Osteoblast (primary cell): ENCODE data around the gene MAP2K5. TPM values are rescaled to one million over a fixed set of nuclear protein-coding genes. Genes with fewer than 3 reads are reported as not detected.
A peak's percentile ranks its signal among the peaks of the same experiment; 100 is the strongest.

Experiments used
- DNase-seq: peaks from one replicate; pipeline ENCODE4 v3.0.0; 2011; ENCODE audit warnings: low spot score, mixed read lengths; ENCODE audit not compliant: insufficient read length; ENCODE audit errors: missing footprints
- H2AFZ ChIP-seq: 2 replicates; pipeline ENCODE4 v1.6.0; 2011; ENCODE audit warnings: mild to moderate bottlenecking, low read length
- H3K27ac ChIP-seq: 2 replicates; pipeline ENCODE4 v1.5.1; 2011; ENCODE audit warnings: mild to moderate bottlenecking, low read depth, low read length, moderate library complexity
- H3K27me3 ChIP-seq: 2 replicates; pipeline ENCODE4 v1.6.0; 2012; ENCODE audit warnings: mild to moderate bottlenecking, control low read depth, inconsistent platforms, low read length, moderate library complexity; ENCODE audit not compliant: insufficient read depth
- H3K36me3 ChIP-seq: 2 replicates; pipeline ENCODE4 v1.5.1; 2011; ENCODE audit warnings: mild to moderate bottlenecking, low read length, control low read depth, moderate library complexity; ENCODE audit not compliant: insufficient read depth
- H3K4me1 ChIP-seq: 2 replicates; pipeline ENCODE4 v1.5.1; 2011; ENCODE audit warnings: mild to moderate bottlenecking, low read length, control low read depth, moderate library complexity; ENCODE audit not compliant: insufficient read depth
- H3K4me2 ChIP-seq: 2 replicates; pipeline ENCODE4 v1.6.0; 2011; ENCODE audit warnings: mild to moderate bottlenecking, low read length; ENCODE audit not compliant: insufficient read depth
- H3K4me3 ChIP-seq: fragments of 200-600 bp; sonication (generic); 3 replicates; pipeline ENCODE4 v1.5.1; 2012; ENCODE audit warnings: mild to moderate bottlenecking, low read length, inconsistent platforms; ENCODE audit not compliant: insufficient read depth
- H3K79me2 ChIP-seq: 2 replicates; pipeline ENCODE4 v1.6.0; 2012; ENCODE audit warnings: mild to moderate bottlenecking, low read length, control low read depth, inconsistent platforms; ENCODE audit not compliant: insufficient read depth
- H3K9me3 ChIP-seq: 2 replicates; pipeline ENCODE4 v1.5.1; 2011; ENCODE audit warnings: low read depth, low read length, control low read depth
- H4K20me1 ChIP-seq: 2 replicates; pipeline ENCODE4 v1.6.0; 2012; ENCODE audit warnings: mild to moderate bottlenecking, low read length, control low read depth; ENCODE audit not compliant: insufficient read depth
- total RNA-seq: library from RNA; depleted of rRNA; stranded (reverse); fragments of >200 nt; gene quantifications from 2 replicates; pipeline ENCODE4 v1.2.3, GENCODE V29; 2012
- TF ChIP-seq, protein P1 (sequence below): IDR thresholded peaks from 2 replicates; pipeline ENCODE4 v1.5.1; 2011; ENCODE audit warnings: mild to moderate bottlenecking, low read depth, low read length, moderate library complexity; ENCODE audit errors: extremely low read depth

Gene MAP2K5
- total RNA-seq, 1 donor = 10.1 TPM

DNA sequence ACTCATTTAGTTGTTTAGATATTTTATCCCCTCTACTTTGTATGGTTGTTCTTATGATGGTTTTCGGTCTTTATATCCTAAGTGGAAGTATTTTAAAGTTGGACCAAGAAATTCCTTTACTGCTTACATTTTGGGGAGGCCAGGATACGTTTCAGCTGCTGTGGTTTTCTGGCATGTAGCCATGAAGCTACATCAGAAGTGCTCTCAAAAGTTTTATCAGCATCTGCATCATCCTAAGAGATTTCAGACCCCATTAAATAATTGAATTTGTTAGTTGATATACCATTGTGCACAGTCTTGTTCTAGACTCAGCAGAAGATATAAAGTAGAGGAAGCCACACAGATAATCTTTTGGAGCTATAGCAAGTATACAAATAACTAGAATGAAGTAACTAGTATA is 232.7 kb downstream of the MAP2K5 start:
- Histone ChIP-seq H4K20me1 (no peaks in the 10 kb centered on the region), H3K4me2 (no peak overlapping the region), H3K4me1 (peaks cover 6% of the 10 kb centered on the region), H3K9me3 (no peaks in the 10 kb centered on the region), H3K27me3 (no peaks in the 10 kb centered on the region), H2AFZ (no peak overlapping the region), H3K4me3 (no peak overlapping the region), H3K36me3 (no peaks in the 10 kb centered on the region), H3K79me2 (no peaks in the 10 kb centered on the region), H3K27ac (no peak overlapping the region)
- DNase-seq = no peak
- TF ChIP-seq, protein P1, sequence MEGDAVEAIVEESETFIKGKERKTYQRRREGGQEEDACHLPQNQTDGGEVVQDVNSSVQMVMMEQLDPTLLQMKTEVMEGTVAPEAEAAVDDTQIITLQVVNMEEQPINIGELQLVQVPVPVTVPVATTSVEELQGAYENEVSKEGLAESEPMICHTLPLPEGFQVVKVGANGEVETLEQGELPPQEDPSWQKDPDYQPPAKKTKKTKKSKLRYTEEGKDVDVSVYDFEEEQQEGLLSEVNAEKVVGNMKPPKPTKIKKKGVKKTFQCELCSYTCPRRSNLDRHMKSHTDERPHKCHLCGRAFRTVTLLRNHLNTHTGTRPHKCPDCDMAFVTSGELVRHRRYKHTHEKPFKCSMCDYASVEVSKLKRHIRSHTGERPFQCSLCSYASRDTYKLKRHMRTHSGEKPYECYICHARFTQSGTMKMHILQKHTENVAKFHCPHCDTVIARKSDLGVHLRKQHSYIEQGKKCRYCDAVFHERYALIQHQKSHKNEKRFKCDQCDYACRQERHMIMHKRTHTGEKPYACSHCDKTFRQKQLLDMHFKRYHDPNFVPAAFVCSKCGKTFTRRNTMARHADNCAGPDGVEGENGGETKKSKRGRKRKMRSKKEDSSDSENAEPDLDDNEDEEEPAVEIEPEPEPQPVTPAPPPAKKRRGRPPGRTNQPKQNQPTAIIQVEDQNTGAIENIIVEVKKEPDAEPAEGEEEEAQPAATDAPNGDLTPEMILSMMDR = no peak

DNA sequence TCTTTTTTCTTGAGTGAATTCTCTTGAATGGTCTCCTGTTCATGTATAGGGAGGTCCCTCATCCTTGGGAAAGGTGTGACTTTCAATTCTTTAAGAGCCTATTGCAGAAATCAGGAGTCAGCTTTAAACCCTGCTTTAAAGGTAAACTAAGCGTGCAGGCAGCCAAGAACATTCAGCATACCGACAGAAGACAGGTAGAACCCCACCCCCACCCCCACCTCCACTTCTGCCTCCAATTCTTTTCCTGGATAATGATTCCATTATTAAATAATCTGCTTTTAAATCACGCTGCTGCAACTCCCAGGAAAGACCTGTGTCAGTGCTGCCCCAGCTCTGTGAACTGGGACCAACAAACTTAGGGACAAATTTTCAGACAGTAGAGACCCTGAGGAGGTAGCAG is 233.5 kb downstream of the MAP2K5 start:
- H3K27me3 ChIP-seq = no peaks in the 10 kb centered on the region
- no peaks in the 10 kb centered on the region for H3K79me2 ChIP-seq
- no peaks in the 10 kb centered on the region for H3K9me3 ChIP-seq
- H3K4me1 ChIP-seq = peaks cover 6% of the 10 kb centered on the region
- H3K4me3 ChIP-seq = no peak overlapping the region
- no peak overlapping the region for H2AFZ ChIP-seq
- H3K36me3 ChIP-seq = no peaks in the 10 kb centered on the region
- H3K27ac ChIP-seq = no peak overlapping the region
- H4K20me1 ChIP-seq = no peaks in the 10 kb centered on the region
- no peak overlapping the region for H3K4me2 ChIP-seq
- no peak for DNase-seq
- TF ChIP-seq, protein P1 = no peak

DNA sequence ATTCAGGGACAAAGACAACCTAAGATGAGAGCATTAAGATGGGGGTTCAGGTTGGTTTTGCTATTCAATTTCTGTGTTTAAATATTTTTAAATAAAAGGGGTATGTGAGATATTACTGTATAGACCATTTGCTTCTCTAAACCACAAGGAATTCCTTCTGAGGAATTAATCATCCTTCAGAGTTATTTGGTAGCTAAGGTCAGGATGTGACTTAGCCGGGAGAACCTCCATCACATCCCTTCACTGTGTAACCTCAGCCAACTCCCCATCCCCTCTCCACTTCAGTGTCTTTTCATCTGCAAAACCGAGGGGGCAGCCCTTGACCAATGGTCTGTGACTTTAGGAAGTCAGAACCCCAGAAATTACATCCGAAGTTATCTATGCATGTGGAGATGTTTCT is 234.1 kb downstream of the MAP2K5 start:
- DNase-seq = peak; percentile 82
- TF ChIP-seq, protein P1 = no peak
- Histone ChIP-seq H4K20me1 (no peaks in the 10 kb centered on the region), H3K4me2 (no peak overlapping the region), H3K4me1 (peaks cover 6% of the 10 kb centered on the region), H3K27me3 (no peaks in the 10 kb centered on the region), H3K36me3 (no peaks in the 10 kb centered on the region), H3K9me3 (no peaks in the 10 kb centered on the region), H3K4me3 (no peak overlapping the region), H3K27ac (no peak overlapping the region), H3K79me2 (no peaks in the 10 kb centered on the region), H2AFZ (no peak overlapping the region)

DNA sequence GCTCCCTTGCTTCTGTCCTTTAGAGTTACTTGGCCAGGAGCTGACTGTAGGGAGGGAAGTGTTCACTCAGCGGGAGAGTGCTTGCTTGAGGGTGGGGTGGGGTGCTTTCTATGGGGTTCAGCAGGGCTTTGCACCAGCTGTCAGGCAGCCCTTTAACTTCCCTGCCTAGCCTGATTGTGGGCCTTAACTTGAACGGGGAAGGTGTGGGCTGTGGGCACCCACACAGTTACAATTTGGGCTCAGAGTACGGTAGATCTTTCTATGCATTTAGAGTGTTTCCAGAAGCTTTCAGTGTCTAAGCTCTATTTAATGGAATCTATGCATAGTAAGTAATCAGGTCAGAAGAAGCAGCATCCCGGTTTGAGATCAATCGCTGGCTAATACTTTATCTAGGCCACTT is 234.6 kb downstream of the MAP2K5 start:
- no peak overlapping the region for H3K27ac ChIP-seq
- no peaks in the 10 kb centered on the region for H3K9me3 ChIP-seq
- no peak overlapping the region for H2AFZ ChIP-seq
- H3K4me2 ChIP-seq = no peak overlapping the region
- DNase-seq = no peak
- peaks cover 6% of the 10 kb centered on the region for H3K4me1 ChIP-seq
- TF ChIP-seq, protein P1 = no peak
- H3K27me3 ChIP-seq = no peaks in the 10 kb centered on the region
- no peaks in the 10 kb centered on the region for H3K36me3 ChIP-seq
- no peaks in the 10 kb centered on the region for H3K79me2 ChIP-seq
- no peak overlapping the region for H3K4me3 ChIP-seq
- H4K20me1 ChIP-seq = no peaks in the 10 kb centered on the region
